Fibroblast of lung (primary cell): Measurements from ENCODE around the gene GTF2A2. TPM values are rescaled to one million over a fixed set of nuclear protein-coding genes. Genes with fewer than 3 reads are reported as not detected.

Source experiments
- DNase-seq, 2 donors: peaks; one replicate each; pipeline versions ENCODE4 v3.0.0 to v3.0.0-alpha.2; 2010; ENCODE audit warnings: low read depth in 2 of 2
- H2AFZ ChIP-seq: 2 replicates; pipeline ENCODE4 v1.5.1; 2012; ENCODE audit warnings: low read length, control low read depth, inconsistent platforms
- H3K27ac ChIP-seq: 2 replicates; pipeline ENCODE4 v1.5.1; 2011; ENCODE audit warnings: low read length, control low read depth; ENCODE audit not compliant: insufficient read depth
- H3K27me3 ChIP-seq: 2 replicates; pipeline ENCODE4 v1.5.1; 2011; ENCODE audit warnings: mild to moderate bottlenecking, low read length; ENCODE audit not compliant: control insufficient read depth, insufficient read depth
- H3K36me3 ChIP-seq: 2 replicates; pipeline ENCODE4 v1.5.1; 2011; ENCODE audit warnings: low read length; ENCODE audit not compliant: control insufficient read depth, insufficient read depth
- H3K4me1 ChIP-seq: 2 replicates; pipeline ENCODE4 v1.5.1; 2011; ENCODE audit warnings: low read length; ENCODE audit not compliant: control insufficient read depth, insufficient read depth; ENCODE audit errors: extremely low read depth
- H3K4me2 ChIP-seq: 2 replicates; pipeline ENCODE4 v1.5.1; 2011; ENCODE audit warnings: low read length, control low read depth; ENCODE audit not compliant: insufficient read depth; ENCODE audit errors: extremely low read depth
- H3K4me3 ChIP-seq, 4 experiments: fragments of 200-600 bp in 1 of 4; sonication (generic) in 1 of 4; replicated peaks in 1 of 4; 2 replicates each; pipeline ENCODE4 v1.5.1; 2011 to 2016; ENCODE audit warnings: low read length in 4 of 4, low read depth in 3 of 4, mild to moderate bottlenecking in 3 of 4, control low read depth in 2 of 4, inconsistent platforms in 1 of 4, mixed read lengths in 1 of 4; ENCODE audit not compliant: insufficient read depth in 1 of 4; ENCODE audit errors: control extremely low read depth in 1 of 4
- H3K79me2 ChIP-seq: 2 replicates; pipeline ENCODE4 v1.5.1; 2012; ENCODE audit warnings: mild to moderate bottlenecking, low read length, inconsistent platforms; ENCODE audit not compliant: control insufficient read depth, insufficient read depth
- H3K9ac ChIP-seq: 2 replicates; pipeline ENCODE4 v1.5.1; 2011; ENCODE audit warnings: mild to moderate bottlenecking, low read length, control low read depth; ENCODE audit not compliant: insufficient read depth
- H3K9me3 ChIP-seq: 2 replicates; pipeline ENCODE4 v1.5.1; 2012; ENCODE audit warnings: low read depth, low read length; ENCODE audit not compliant: control insufficient read depth, insufficient read depth
- H4K20me1 ChIP-seq: 2 replicates; pipeline ENCODE4 v1.5.1; 2011; ENCODE audit warnings: low read length; ENCODE audit not compliant: control insufficient read depth, insufficient read depth; ENCODE audit errors: extremely low read depth
- CTCF ChIP-seq, 2 donors: IDR thresholded peaks in 1 of 2; conservative IDR thresholded peaks in 1 of 2; 1 replicate in 1 of 2; 2 replicates in 1 of 2; pipeline ENCODE4 v1.5.1; 2011 to 2012; ENCODE audit warnings: low read length in 2 of 2, control low read depth in 1 of 2, inconsistent platforms in 1 of 2, low read depth in 1 of 2, mild to moderate bottlenecking in 1 of 2
- EZH2 ChIP-seq: IDR thresholded peaks from 2 replicates; pipeline ENCODE4 v1.5.1; 2012; ENCODE audit warnings: low read length, control low read depth, mild to moderate bottlenecking; ENCODE audit errors: missing control alignments
- polyA plus RNA-seq, 2 donors: library from polyadenylated mRNA; depleted of rRNA in 1 of 2; stranded (reverse) in 1 of 2; unstranded in 1 of 2; fragments of >200 nt; gene quantifications; 2 replicates each; pipeline ENCODE4 v1.2.1, GENCODE V29; 2011 to 2012; ENCODE audit warnings: missing spikeins in 1 of 2
- total RNA-seq: library from RNA; depleted of rRNA; stranded (reverse); fragments of >200 nt; gene quantifications from 2 replicates; pipeline ENCODE4 v1.2.1, GENCODE V29; 2014

The GTF2A2 gene
- total and polyA plus RNA-seq, 2 donors (not counting 1 experiment from before 2014, with no cell fraction given): 49.7 to 66.2 TPM

DNA sequence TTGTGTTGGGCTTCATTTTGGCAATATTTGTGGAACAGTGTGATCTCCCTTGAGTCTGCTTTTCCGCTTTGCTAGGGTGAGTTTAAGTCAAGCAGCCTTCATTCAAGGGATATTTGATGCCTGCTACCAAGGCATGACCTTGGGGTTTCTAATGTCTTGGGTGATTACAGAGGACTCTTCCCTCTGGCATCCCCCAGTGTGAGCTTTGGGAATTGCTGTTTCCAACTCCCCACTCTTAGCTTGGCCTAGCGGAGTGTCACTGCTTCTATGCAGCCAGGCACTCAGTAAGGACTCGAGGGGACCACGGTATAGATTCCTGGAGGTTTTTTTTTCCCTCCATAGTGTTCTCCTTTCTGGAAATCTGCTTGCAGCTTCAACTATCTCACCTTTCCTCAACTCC is 24.6 kb downstream of the GTF2A2 start:
- no peaks in the 10 kb centered on the region for H3K27me3 ChIP-seq
- no peaks in the 10 kb centered on the region for H4K20me1 ChIP-seq
- DNase-seq: no peak
- no peak overlapping the region for H2AFZ ChIP-seq
- H3K9me3 ChIP-seq: no peaks in the 10 kb centered on the region
- TF ChIP-seq EZH2 (no peak), CTCF (conservative IDR thresholded peaks at IDR 0.05 in 1 of 2, IDR thresholded peaks at IDR 0.05 in 1 of 2; ENCODE audit: low read depth in 1 of 2, low read length in 2 of 2) (peak in 1 of 2 donors; percentile 45)
- H3K4me1 ChIP-seq: no peaks in the 10 kb centered on the region
- no peak overlapping the region for H3K4me2 ChIP-seq
- no peak overlapping the region for H3K9ac ChIP-seq
- no peaks in the 10 kb centered on the region for H3K36me3 ChIP-seq
- H3K79me2 ChIP-seq: no peaks in the 10 kb centered on the region
- no peak overlapping the region for H3K27ac ChIP-seq
- no peak overlapping the region for H3K4me3 ChIP-seq

DNA sequence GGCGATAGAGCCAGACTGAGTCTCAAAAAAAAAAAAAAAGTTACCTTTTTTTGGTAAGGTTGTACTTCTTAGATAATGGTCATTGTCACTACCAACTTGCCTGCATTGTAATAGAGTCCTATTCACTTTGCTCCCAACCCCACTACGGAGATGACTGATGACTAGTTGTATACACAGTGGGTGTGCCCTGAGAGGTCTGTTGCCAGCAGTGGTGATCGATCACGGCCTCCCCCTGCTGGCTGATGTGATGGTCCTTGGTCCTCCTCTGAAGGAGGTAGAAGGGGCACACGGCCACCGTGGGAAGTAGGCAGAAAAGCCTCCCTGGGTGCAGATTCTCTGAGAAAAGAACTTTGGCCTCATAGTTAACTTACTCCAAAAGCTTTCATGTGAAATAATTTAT is 35.0 kb downstream of the GTF2A2 start:
- TF ChIP-seq EZH2 (no peak), CTCF (conservative IDR thresholded peaks at IDR 0.05 in 1 of 2, IDR thresholded peaks at IDR 0.05 in 1 of 2; ENCODE audit: low read depth in 1 of 2, low read length in 2 of 2) (peak; percentile 32 to 36)
- Histone ChIP-seq H3K9me3 (no peaks in the 10 kb centered on the region), H3K4me3 (no peak overlapping the region), H3K4me1 (no peaks in the 10 kb centered on the region), H3K36me3 (no peaks in the 10 kb centered on the region), H3K27me3 (peaks cover 8% of the 10 kb centered on the region), H3K4me2 (no peak overlapping the region), H2AFZ (no peak overlapping the region), H3K9ac (no peak overlapping the region), H3K27ac (no peak overlapping the region), H3K79me2 (no peaks in the 10 kb centered on the region), H4K20me1 (no peaks in the 10 kb centered on the region)
- DNase-seq: peak; percentile 27 to 43

DNA sequence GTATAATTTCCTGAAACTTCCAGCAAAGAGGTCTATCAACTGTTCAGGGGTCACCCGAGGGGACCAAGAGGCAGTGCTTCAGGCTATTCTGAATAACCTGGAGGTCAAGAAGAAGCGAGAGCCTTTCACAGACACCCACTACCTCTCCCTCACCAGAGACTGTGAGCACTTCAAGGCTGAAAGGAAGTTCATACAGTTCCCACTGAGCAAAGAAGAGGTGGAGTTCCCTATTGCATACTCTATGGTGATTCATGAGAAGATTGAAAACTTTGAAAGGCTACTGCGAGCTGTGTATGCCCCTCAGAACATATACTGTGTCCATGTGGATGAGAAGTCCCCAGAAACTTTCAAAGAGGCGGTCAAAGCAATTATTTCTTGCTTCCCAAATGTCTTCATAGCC is 38.9 kb downstream of the GTF2A2 start:
- no peak overlapping the region for H3K9ac ChIP-seq
- H3K36me3 ChIP-seq: no peaks in the 10 kb centered on the region
- no peak overlapping the region for H3K4me3 ChIP-seq
- DNase-seq: no peak
- no peak overlapping the region for H3K4me2 ChIP-seq
- TF ChIP-seq CTCF (conservative IDR thresholded peaks at IDR 0.05 in 1 of 2, IDR thresholded peaks at IDR 0.05 in 1 of 2; ENCODE audit: low read depth in 1 of 2, low read length in 2 of 2) (no peak), EZH2 (no peak)
- H3K4me1 ChIP-seq: no peaks in the 10 kb centered on the region
- H3K9me3 ChIP-seq: no peaks in the 10 kb centered on the region
- H3K79me2 ChIP-seq: no peaks in the 10 kb centered on the region
- H3K27me3 ChIP-seq: peaks cover 3% of the 10 kb centered on the region
- no peaks in the 10 kb centered on the region for H4K20me1 ChIP-seq
- H3K27ac ChIP-seq: no peak overlapping the region
- H2AFZ ChIP-seq: no peak overlapping the region
